Measurements from ENCODE around the gene ZFYVE21. TPM values are rescaled to one million over a fixed set of nuclear protein-coding genes. Genes with fewer than 3 reads are reported as not detected.

ZFYVE21 gene
- polyA plus RNA-seq, 2 of the 4 experiments (the other 2 are of a cell fraction) = 28.7 to 33.0 TPM

DNA sequence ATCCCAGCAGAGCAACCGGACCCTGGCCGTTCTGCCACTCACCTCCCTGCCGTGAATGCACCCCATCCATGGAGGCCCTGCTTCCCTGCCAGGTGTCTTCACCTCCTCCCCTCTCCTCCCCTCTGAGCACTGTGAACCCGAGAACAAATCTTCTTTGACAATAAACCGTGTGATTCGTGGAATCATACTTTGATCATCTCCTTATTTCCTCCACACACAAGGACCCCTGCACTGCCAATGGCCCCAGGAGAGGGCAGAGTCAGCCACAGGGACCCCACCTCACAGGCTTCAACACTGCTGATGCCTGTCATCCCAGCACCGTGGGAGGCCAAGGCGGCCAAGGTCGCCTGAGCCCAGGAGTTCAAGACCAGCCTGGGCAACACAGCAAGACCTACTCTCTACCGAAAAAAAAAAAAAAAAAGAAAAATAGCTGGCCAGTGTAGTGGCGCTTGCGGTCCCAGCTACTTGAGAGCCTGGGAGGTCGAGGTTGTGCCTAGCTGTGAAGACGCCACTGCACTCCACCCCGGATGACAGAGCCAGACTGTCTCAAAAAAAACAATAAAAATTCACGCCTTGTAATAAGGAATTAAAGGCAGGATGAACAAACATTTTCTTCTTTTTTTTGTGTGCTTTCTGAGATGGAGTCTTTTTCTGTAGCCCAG is 1.4 kb upstream of the ZFYVE21 start:
- WGBS (ENCODE audit: missing lambda C conversion rate) = 77% methylated on average over 15 of the region's 16 CpGs
- TF ChIP-seq CHD4 (IDR thresholded peaks at IDR 0.05; ENCODE audit: borderline replicate concordance) (no peak), JUNB (IDR thresholded peaks at IDR 0.05) (no peak), CBX8 (IDR thresholded peaks at IDR 0.05) (no peak), CTCF (IDR thresholded peaks at IDR 0.05) (no peak), CBX2 (IDR thresholded peaks at IDR 0.05; ENCODE audit: borderline replicate concordance, low read depth) (no peak), NPAS2 (CRISPR knock-in tag; IDR thresholded peaks at IDR 0.05; ENCODE audit: borderline replicate concordance) (no peak)
- TF ChIP-seq, protein P1, sequence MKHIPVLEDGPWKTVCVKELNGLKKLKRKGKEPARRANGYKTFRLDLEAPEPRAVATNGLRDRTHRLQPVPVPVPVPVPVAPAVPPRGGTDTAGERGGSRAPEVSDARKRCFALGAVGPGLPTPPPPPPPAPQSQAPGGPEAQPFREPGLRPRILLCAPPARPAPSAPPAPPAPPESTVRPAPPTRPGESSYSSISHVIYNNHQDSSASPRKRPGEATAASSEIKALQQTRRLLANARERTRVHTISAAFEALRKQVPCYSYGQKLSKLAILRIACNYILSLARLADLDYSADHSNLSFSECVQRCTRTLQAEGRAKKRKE (CRISPR knock-in tag; IDR thresholded peaks at IDR 0.05; ENCODE audit: low read depth) = no peak
- TF ChIP-seq, protein P2, sequence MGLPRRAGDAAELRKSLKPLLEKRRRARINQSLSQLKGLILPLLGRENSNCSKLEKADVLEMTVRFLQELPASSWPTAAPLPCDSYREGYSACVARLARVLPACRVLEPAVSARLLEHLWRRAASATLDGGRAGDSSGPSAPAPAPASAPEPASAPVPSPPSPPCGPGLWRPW (IDR thresholded peaks at IDR 0.05) = no peak
- FAIRE-seq (no peak), DNase-seq (ENCODE audit: low read depth in 1 of 2, low spot score in 1 of 2) (no peak), ATAC-seq (no peak)
- peak overlapping the region; percentile 81 to 93 for H3K27ac ChIP-seq
- H3K9me3 ChIP-seq = no peaks in the 10 kb centered on the region
- ChIA-PET POLR2A (interaction anchor here (0.7 kb wide), 1 partner anchor 85 kb away, joined by 3 read pairs; the partner anchor contains the start of gene KLC1), CTCF (interaction anchor here (0.6 to 2.0 kb wide), 3 partner anchors 9 to 262 kb away, joined by 3 to 5 read pairs (median 4); no protein-coding TSS in a partner anchor)
- H3K4me1 ChIP-seq = peaks cover 19% of the 10 kb centered on the region; the same call in 2 of the 3 replicates
- H3K4me3 ChIP-seq = peak overlapping the region; percentile 77
- peak overlapping the region; percentile 84 for H3K4me2 ChIP-seq

GRCh38 chr14:103716091-103716801 is 636 bp downstream of the ZFYVE21 start:
- Histone ChIP-seq H3K27ac (peak overlapping the region; percentile 80 to 95), H3K4me2 (peak overlapping the region; percentile 84), H3K9me3 (no peaks in the 10 kb centered on the region), H3K4me1 (peaks cover 15% of the 10 kb centered on the region; the same call in 2 of the 3 replicates), H3K4me3 (peak overlapping the region; percentile 80)
- FAIRE-seq (no peak), ATAC-seq (peak in 1 of 2 experiments; percentile 25; a peak in 2 of 6 replicates), DNase-seq (ENCODE audit: low read depth in 1 of 2, low spot score in 1 of 2) (peak in 1 of 2 experiments; percentile 48)
- POLR2A ChIA-PET = interaction anchor here (1.2 to 1.5 kb wide), 3 partner anchors 9 to 16 kb away, joined by 3 to 7 read pairs (median 3); no protein-coding TSS in a partner anchor
- 25% methylated on average over 7 of the region's 72 CpGs for WGBS (ENCODE audit: missing lambda C conversion rate)
- CTCF ChIA-PET = no interaction called here
- TF ChIP-seq PHF8 (IDR thresholded peaks at IDR 0.05; ENCODE audit: borderline replicate concordance, low read depth) = 0 out of 2 replicates have a peak, but pooled peaks have one; percentile 8
- no peak for TF ChIP-seq NFE2L2 (conservative IDR thresholded peaks at IDR 0.05; ENCODE audit: low read length)
- no peak for TF ChIP-seq RNF2 (IDR thresholded peaks at IDR 0.05; ENCODE audit: borderline replicate concordance, low read depth)
- TF ChIP-seq, protein P3, sequence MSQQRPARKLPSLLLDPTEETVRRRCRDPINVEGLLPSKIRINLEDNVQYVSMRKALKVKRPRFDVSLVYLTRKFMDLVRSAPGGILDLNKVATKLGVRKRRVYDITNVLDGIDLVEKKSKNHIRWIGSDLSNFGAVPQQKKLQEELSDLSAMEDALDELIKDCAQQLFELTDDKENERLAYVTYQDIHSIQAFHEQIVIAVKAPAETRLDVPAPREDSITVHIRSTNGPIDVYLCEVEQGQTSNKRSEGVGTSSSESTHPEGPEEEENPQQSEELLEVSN (IDR thresholded peaks at IDR 0.05; ENCODE audit: borderline replicate concordance, low read depth) = 0 out of 2 replicates have a peak, but pooled peaks have one; percentile 19

GRCh38 chr14:103716899-103717411 is 1.3 kb downstream of the ZFYVE21 start:
- peak overlapping the region in 1 of 2 experiments; percentile 95; a peak in 2 of 6 replicates for H3K27ac ChIP-seq
- no peak for DNase-seq (ENCODE audit: low read depth in 1 of 2, low spot score in 1 of 2)
- ChIA-PET POLR2A (no interaction called here), CTCF (no interaction called here)
- H3K4me1 ChIP-seq = peaks cover 22% of the 10 kb centered on the region; the same call in 2 of the 3 replicates
- ATAC-seq = no peak
- H3K4me3 ChIP-seq = peak overlapping the region; percentile 80; the same call in 2 of the 3 replicates
- TF ChIP-seq HMGXB4 (CRISPR knock-in tag; IDR thresholded peaks at IDR 0.05; ENCODE audit: borderline replicate concordance) = no peak
- TF ChIP-seq NFE2L2 (conservative IDR thresholded peaks at IDR 0.05; ENCODE audit: low read length) = no peak
- no peak for TF ChIP-seq EP300 (IDR thresholded peaks at IDR 0.05)
- TF ChIP-seq EHF (CRISPR knock-in tag; IDR thresholded peaks at IDR 0.05) = no peak
- no peak for TF ChIP-seq FOXS1 (CRISPR knock-in tag; IDR thresholded peaks at IDR 0.05)
- no peak for TF ChIP-seq CHD2 (IDR thresholded peaks at IDR 0.05; ENCODE audit: low read length, partially characterized antibody)
- no peak for TF ChIP-seq MAFK (IDR thresholded peaks at IDR 0.05; ENCODE audit: partially characterized antibody)
- no peak for TF ChIP-seq FOSL2 (IDR thresholded peaks at IDR 0.05)
- TF ChIP-seq FOSL2 (CRISPR knock-in tag; IDR thresholded peaks at IDR 0.05) = no peak
- TF ChIP-seq GATA3 (IDR thresholded peaks at IDR 0.05; ENCODE audit: borderline replicate concordance) = no peak
- no peak for FAIRE-seq
- peak overlapping the region; percentile 84 for H3K4me2 ChIP-seq
- no peaks in the 10 kb centered on the region for H3K9me3 ChIP-seq
- whole genome bisulfite sequencing (ENCODE audit: missing lambda C conversion rate) = 81% methylated on average over 17 of the region's 17 CpGs

All from A549 (cell line).